Stimulated activated CD4-positive, alpha-beta T cell treated with anti-CD3 and anti-CD28 coated beads, Interleukin-2, amount 100 ng/mL, for 48 hours (primary cell): Measurements from ENCODE around the gene SPON2.

Source experiments
- DNase-seq, 2 donors: peaks; one replicate each; pipeline ENCODE4 v3.0.0-alpha.2; 2020

SPON2 gene

DNA sequence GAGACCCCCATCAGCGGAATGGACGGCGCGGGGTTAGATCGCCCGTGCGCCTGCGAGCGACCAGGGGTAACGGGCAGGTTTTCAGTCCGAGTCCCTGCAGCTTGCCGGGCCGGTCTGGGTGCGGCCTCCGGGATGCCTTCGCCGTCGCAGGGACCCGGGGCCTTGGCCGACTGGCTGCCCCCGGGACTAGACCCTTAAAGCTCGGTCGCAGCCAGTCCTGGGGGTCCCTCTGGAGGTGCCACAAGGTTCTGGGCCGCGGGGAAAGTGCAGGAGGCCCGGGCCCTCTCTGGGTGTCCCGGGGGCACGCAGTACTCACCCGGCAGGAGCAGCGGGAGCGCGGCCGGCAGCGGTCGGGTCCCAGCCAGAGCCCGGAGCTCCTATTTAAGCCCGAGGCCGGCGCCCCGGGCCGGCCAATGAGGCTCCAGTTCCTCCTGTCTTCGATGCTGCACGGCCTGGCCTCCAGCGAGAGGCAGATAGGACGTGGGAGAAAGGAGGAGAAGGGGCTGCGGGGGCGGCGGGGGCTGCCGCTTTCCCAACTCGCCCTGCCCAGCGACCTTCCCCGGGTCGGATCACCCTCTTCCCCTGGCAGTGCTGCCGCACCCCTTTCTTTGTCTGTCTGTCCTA, at the start of gene SPON2:
Gene SPON2 (minus strand): TSS at position 356 of the 624 bp plus-strand sequence.
- DNase-seq = no peak

DNA sequence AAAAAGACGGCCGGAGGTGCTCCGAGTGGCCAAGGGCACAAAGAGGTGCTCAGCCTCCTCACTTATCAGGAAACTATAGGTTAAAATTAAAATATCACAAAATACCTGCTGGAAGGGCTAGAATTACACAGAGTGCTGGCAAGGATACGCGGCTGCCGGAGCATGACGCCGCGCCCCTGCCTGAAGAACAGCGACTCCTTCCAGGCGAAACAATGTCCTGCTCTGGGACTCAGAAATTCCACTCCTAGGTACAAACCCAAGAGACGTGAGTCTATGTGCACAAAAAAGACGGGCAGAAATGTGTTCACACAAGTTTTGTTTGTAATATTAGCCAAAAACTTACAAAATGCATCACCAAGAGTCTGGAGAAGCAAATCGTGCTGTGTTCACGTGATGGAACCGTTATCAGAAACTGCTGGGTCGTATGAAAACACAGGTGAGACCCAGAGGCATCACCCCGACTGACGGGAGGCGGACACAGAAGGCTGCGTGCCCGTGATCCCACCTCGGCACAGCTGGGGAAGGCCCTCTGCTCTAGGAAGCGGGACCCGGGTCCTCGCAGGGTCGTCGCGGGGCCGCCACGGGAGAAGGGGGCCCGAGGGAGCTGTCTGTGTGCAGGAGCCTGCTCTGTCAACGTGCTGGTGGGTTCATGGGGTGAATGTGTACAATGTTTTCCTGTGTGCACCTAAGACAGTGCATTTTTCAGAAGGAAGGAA, 48.9 kb upstream of the SPON2 start:
- DNase-seq = no peak

DNA sequence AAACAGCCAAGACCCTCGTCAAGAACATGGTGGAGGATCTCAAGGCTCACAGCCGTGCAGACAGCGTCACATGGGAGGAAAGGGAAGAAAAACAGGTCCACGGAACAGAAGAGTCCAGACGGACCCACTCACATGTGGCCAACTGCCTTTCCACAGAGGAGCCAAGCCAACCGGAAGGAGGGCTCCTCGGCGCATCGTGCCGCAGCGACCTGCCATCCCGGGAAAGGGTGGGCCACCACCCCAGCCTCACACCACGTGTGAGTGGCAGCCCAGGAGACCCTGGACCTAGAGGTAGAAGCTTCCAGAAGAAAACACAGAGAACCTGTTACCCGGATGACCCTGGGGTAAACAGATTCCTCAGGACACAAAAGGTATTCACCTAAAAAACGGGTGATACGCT, 48.2 kb upstream of the SPON2 start:
- no peak for DNase-seq

DNA sequence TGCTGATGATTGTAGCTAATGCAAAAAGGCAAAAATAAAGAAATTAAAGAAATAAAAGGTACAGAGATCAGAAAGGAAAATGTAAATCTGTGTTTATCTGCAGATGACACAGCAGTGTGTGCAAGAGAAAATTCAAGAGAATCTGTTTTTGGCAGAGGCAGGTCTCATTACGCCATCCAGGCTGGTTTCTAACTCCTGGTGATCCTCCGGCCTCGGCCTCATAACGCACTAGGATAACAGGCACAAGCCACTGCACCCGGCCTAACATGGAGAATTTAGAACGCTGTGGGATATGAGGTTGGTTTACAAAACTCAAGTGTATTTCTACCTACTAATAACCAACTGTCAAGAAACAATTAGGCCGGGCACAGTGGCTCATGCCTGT, 47.2 kb upstream of the SPON2 start:
- DNase-seq = no peak

DNA sequence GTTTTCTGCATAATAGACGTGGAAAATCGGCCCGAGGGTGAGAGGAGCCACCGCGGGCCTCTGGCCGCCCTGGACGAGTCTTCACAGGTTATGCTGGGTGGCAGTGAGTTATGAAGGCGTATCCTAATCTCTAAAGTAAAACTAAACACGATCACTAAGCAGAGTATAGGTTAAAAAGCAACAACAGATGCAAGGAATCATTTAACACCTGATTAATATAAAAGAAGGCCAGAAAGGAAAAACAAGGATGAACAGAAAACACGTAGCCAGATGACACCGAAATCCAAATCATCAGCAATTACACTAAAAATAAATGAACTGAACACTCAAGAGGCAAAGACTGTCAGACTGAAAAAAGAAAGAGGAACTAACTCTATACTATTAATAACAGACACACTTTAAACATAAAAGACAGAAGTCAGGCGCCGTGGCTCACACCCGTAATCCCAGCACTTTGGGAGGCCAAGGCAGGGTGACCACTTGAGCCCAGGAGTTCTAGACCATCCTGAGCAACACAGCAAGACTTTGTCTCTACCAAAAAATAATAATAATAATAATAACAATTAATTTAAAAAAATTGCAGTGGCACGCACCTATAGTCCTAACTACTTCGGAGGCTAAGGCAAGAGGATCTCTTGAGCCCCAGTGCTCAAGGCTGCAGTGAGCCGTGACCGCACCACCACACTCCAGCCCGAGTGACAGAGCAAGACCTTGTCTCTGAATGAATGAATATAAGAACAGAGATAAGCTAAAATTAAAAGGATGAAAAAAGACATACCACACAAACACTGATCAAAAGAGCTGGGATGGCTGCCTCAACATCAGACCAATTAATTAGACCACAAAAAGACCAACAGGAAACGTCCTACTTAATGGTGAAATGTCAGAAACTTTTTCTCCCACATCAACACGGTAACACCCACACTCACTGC, 46.5 kb upstream of the SPON2 start:
- no peak for DNase-seq

DNA sequence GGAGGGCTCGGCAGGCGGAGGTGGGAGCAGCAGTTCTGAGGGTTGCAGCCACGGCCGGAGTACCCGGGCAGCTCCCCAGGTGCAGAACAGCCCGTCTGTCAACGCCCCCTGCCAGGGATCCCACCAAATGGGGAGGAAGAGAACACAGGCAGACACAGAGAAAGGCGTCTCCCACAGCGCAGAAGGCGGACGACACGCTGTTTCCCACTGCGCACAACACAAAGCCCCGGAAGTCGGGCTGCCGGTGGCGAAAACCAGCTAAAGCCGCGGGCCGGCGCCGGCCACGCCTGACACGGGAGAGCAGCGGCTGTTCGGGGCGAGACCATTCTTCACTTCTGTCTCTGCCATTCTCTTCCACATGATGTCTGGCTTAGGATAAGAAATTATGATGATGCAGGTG, 45.0 kb upstream of the SPON2 start:
- DNase-seq = no peak

DNA sequence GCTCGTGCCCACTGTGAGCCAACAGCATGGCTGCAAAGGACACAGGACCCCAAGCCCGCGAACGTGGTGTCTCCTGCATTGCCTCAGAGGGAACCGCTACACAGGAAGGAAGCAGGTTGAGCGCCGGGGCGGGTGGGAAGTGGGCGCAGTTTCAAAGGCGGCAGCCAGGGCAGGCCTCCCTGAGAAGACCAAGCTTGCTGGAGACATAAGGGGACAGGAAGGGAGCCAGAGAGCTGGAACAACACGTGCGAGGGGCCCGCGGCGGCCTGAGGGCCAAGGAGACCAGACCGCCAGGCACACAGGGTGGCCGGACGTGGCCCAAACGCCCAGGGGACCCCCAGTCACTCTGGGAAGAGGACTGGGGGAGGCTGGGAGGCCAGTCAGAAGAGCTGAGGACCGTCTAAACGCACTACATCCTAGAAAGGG, 44.5 kb upstream of the SPON2 start:
- peak; percentile 37 to 63 for DNase-seq

DNA sequence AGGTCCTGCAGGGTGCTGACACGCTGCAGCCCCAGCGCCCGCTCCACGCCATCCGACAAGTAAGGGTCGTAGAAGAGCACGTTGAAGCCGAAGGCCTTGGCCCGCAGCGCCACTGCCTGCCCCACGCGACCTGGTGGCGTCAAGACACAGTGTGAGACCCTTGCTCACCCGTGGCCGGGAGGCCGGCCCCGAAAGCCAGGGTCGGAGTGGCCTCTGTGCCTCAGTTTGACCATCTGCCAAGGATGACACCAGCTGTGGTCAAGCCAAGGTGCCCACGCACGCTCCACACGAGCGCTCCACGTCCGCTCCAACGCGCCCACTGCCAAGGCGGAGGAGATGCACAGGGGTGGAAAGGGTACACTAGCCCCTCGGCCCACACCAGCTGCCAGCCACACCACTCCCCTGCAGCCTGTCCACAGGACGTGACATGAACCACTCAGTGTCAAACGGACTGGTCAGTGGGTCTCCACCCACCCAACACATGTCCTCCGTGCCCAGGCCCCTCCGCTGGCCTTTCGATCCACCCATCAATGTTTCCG, 43.8 kb upstream of the SPON2 start:
- no peak for DNase-seq

DNA sequence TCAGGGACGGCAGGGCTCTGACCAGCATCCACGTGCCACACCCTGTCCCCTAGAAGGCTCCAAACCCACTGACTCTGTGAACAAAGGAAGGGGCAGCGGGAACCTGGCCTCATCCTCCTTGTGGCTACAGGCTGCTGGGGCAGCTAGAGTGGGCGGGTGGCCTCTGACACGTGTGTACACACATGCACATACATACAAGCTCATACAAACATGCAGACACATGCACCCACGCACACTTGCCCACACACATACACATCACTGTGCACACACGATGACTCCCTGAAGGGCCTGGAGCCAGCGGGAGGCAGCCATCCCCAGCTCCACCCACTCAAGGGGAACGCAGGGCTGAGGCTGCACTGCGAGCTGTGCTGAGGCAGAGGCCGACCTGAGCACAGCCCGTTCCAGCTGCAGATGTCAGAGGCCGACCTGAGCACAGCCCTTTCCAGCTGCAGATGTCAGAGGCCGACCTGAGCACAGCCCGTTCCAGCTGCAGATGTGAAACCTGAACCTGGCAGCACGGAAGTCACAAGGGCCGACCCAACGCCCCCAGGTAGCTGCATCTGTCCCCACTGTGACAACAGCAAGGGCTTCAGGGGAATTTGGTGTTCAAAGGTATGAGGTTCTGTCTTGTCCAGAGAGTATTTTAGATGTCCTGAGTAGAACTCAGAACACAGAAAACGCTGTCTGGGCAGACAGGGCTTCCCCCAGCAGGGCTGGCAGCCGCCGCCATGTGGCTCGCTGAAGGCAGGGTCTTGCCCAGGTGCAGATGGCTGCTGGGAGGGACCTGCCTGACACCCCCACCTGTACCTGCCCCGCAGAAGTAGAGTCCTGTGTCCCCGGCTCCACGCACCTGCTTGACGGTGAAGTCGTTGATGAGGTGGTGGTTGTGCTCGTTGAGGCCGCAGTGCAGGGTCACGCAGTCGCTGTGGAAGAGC, 43.0 kb upstream of the SPON2 start:
- DNase-seq = no peak

DNA sequence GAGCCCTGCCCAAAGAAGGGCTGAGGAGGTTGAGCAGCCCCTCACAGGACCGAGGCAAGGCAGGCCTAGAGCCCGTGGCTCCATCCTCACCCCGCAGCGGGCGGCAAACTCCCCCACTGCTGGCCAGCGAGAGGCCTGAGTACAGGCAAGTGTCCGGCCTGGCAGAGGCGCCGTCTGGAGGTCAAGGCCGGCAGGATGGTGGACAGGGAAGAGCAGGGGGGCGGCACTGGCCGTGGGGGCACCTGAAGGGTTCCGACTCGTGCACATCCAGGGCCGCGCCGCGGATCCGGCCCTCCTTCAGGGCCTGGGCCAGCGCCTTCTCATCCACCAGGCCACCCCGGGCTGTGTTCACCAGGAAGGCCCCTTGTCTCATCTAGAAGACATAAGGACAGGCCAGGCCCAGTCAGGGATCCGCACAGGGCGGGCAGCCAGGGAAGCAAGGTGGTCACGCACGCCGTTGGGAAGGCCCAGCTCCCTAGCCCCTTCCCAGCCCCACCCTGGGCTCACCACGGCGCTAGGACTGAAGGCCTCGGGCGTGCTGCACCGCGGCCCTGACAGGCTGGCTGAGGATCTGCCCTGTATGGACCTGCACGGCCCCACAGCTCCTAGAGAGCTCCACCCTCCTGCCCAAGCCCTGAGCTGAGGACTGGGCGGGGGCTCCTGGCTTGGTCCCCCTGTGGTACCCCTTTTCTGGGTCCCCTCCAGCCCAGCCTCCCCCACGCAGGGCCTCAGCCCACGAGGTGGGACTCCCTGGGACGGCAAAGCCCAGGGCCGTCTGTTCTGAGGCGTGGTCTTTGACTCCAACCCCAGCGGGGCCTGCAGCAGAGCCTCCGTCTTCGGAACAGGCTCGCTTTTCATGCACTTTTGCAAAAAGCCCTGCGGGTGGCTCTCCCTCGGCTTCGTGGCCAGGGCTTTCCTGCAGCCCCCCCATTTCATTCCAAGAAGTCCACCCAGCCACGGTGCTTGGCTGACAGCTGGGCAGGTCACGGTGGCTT, 42.0 kb upstream of the SPON2 start:
- DNase-seq = no peak

DNA sequence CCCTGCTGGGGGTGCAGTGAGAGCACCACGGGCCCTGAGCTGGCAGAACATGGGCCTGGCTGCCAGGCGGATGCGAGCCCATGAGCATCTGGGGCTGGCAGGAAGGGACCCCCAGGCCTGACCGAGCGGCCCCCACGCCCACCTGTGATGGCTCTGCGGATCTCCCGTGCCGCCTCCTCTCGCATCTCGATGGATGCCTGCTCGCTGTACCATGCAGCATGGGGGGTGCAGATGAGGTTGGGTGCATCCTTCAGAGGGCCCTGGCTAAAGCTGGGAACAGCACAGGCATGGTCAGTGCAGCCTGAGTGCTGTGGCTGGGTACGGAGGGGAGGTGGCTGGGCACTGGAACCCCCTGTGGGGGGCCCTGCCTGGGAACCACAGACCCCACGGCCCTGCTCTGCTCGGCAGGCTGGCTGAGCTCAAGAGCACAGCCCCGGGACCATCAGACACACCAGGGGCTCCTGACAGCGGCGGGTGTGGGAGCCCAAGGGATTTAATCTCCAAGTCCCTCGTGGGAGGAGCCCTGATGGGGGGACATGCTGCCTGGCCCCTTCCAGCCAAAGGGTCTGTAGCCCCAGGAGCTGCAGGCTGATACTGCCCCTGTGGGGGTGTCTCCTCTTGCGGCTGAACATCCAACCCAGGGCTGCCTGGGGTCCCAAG, 41.1 kb upstream of the SPON2 start:
- DNase-seq = no peak

DNA sequence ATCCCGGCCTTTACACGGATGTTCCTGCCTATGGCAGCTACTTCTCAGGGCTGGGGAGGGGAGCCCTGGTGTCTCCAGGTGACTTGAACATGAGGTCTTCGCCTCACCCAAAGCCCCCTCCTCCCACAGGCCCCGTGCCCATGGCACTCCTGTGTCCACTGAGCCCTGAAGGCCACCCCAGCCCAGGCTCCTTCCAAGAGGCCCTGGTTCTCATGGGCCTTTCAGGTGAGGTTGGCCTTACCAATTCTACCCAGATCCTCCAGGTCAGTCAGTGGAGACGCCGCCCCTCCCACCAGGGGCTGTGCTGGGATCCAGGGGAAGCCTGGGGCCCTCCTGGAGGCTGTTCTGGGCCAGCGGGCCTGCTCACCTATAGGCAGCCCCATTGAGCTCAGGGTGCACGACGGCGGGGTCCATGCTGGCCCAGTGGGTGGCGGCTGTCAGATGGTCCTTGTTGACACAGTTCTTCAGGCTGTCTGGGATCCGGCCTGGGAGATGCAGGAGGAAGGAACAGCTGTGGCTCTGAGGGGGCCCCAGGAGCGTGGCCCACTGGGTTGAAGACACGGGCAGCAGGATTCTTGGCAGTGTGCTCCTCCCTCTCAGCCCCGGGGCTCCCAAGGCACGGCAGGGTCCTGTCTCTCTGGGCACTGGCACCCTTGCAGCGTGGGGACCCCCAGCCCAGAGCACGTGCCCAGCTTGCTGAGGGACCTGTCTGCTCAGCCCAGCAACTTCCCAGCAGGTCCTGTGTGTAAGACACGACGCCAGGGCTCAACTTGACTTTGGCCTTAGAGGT, 40.4 kb upstream of the SPON2 start:
- DNase-seq = no peak

DNA sequence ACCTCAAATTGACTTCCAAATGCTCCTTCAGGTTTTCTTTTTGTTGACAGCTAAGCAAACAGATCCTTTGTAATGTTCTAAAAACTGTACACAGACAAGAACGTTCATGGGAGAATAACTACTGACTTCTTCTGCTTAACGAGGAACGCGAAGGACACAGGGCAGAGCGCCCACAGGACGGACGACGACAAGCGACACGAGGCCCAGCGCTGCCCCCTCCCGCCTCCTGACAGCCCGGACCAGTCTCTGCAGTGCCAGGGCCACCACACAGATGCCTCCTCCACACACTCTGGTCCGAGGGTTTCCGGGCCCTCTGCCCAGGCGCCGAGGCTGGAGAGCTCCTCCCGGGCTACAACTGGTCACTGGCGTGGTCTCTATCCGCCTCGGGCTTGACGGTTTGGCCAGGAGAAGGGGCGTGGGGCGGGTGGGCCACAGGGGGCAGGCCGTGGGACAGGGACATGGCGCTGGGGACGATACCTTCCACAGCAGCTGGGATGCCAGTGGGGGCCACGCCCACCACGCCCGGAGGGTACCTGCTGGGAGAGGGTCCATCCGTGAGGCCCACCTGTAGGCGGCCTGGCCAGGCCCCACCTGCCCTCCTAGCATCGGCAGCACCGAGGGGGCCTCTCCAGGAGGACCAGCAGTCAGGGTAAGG, 39.6 kb upstream of the SPON2 start:
- no peak for DNase-seq

DNA sequence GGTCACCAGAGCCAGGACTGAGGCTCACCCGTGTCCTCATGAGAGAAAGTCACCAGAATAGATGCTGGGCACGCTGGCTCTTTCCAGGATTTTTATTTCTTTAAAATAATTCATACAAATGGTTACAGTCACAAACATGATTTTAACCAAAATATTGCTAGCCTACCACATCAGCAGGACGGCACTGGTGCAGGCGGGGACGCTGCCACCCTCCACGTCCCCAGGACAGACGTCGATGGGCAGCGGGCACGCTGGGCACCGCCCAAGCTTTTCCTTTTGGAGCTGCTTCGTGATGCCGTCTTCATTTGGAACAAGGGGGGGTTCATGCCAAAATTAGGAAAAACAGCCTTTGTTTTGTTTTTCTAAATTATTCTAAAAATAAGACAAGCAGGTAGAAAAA, 39.0 kb upstream of the SPON2 start:
- DNase-seq = no peak

DNA sequence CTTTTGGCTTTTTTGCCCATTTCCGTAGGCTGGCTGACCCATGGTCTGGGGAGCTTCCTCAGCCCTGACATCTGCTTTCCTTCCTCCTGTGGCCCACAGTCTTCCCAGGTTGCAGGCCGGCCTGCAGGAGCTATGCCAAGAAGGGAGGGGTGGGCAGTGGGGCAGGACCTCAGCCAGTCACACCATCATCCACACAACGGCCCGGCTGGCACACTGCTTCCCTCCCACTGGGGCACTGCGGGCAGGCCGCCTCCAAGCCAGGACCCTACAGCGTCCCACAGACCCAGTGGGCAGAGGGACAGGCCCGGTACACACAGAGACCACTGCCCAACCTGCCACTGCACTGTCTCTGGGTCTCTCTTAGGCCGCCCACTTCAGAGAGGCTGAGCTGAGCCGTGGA, 38.6 kb upstream of the SPON2 start:
- DNase-seq = no peak

DNA sequence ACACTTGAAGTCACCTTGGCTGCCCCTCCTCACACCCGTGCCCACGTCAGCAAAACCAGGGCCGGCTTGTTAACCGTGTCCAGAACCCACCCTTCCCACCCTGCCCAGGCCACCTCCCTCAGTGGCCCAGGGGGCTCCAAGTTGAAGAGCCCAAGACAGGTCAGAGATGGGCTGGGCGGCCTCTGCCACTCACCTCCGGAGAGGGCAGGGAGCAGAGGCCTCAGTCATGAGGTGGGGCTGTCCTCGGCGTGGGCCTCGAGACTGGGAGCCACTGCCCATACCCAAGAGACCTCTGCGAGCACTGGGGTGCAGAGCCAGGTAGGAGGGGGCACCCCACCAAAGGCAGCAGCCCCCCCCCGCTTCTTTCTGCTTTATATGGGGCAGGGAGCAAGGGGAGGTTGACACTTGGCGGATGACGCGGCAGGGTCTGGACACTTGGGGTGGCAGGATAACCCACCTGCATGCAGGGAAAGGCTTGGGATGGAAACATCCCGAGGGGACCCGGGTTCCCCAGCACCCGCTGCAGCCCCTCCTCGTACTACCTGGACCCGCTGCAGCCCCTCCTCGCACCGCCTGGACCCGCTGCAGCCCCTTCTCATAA, 38.0 kb upstream of the SPON2 start:
- DNase-seq = no peak

DNA sequence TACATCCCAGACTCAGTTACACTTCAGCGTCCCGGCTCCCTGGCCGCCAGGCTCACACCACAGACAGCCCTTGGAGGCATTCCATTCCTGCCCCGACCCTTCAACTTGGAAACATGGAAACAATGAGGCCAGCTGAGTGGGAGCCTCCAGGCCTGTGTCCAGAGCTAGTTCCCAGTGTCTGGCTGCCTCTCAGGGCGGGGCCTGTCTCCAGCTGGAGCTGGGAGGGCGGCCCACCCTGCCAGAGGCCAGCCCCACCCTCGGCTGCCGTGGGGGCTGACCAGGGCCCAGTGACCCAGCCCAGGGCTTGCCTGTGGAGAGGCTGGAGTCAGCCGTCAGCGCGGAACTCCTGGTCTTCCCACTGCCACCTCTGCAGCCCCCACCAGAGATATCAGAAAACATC, 37.4 kb upstream of the SPON2 start:
- no peak for DNase-seq

DNA sequence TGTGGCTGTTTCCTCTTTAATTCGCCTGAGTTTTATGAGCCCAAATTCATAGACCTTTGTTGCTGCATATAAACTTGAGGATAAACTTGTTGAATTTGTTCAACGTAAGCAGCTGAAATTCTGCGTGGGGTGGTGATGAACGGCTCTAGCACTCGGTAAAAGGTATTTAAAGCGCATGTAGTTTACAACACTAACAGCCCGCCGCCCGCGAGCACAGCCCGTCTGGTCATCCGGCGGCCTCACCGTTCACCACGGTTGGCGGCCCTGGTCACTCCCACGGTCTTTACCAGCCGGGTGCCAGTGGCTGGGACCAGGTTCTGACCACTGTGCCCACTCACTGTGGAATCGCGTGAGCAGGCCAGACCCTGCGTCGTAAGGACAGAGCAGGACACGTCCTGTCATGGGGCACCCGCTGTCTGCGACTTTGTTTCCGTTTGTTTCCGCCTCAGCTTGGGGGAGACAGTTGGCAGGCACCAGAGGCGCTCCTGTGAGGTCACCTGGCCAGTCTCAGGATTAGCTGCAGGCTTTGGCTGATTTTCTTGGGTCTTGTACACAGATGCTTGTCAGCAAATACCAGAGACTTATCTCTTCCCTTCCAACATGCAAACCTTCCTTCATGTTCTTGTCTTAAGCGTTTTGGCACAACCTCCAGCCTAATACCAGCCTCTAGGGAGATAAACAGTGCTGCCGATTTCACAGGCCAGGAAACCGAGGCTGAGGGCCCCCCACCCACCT, 36.8 kb upstream of the SPON2 start:
- DNase-seq = no peak
